SIG-M5 treated with dmso at 0.1 percent for 504 hours (cell line): ENCODE results near the gene CST3.
A peak's percentile ranks its signal among the peaks of the same experiment; 100 is the strongest.
"Not testable (repeated sequence)": the region's sequence is repeated elsewhere in the genome, so short reads cannot be mapped to it uniquely, and the experiment has no call there.

Source experiments
- DNase-seq: peaks from one replicate; lab custom pipeline; 2025; ENCODE audit not compliant: unreplicated experiment; lab: John Stamatoyannopoulos, UW

The CST3 gene

GRCh38 chr20:23662276-23662870 is 24.6 kb upstream of the CST3 start:
- no peak for DNase-seq

- no peak for DNase-seq
Measured at GRCh38 chr20:23661002-23661429, 23.3 kb upstream of the CST3 start.

- DNase-seq, result no peak
Measured at GRCh38 chr20:23659989-23660837, 22.5 kb upstream of the CST3 start.

DNA sequence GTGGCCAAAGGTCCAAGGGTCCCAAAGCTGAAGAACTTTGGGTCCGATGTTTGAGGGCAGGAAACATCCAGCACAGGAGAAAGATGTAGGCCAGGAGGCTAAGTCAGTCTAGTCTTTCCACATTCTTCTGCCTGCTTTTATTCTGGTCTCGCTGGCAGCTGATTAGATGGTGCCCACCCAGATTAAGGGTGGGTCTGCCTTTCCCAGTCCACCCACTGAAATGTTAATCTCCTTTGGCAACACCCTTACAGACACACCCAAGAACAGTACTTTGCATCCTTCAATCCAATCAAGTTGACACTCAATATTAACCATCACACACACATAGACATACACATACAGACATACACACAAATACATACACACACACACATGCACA is 21.8 kb upstream of the CST3 start:
- DNase-seq, result not testable (repeated sequence)

- no peak for DNase-seq
Measured at GRCh38 chr20:23658989-23659609, 21.3 kb upstream of the CST3 start.

DNA sequence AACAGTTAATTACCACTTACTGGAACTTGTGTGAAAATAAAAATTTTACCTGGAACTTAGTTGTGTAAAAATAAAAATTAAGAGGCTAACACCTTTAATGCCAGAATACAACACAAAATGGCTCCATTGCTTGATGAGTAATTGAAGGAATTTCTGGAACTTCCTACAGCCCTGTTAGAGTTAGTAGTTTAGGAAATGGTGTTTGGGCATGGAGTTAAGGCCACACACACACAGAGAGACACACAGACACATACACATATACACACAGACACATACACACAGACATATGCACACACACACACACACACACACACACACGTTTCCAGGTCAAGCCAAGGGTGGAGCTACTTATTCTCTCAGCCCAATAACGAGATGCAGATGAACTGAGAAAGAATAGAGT is 20.6 kb upstream of the CST3 start:
- no peak for DNase-seq

- no peak for DNase-seq
Measured at GRCh38 chr20:23657202-23657601, 19.4 kb upstream of the CST3 start.

DNA sequence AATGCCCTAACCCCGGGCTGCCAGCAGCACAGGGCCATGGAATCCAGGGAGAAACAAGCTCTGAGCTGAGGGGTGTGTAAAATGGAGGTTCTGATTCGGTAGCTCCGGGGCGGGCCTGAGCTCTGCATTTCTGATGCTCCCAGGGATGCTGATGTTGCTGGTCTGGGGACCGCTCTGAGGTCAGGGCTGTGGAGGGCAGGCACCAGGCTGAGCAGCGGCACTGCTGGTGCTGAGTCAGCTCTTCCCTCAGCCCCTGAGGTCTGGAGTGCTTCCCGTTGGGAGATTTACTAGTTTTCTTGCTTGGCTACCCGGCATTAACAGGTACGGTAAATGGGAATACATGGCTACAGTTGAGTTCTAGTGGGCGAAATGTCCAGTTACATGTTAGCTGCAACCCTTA is 18.6 kb upstream of the CST3 start:
- DNase-seq, result no peak

GRCh38 chr20:23655491-23656211 is 17.9 kb upstream of the CST3 start:
- DNase-seq, result peak; percentile 81

DNA sequence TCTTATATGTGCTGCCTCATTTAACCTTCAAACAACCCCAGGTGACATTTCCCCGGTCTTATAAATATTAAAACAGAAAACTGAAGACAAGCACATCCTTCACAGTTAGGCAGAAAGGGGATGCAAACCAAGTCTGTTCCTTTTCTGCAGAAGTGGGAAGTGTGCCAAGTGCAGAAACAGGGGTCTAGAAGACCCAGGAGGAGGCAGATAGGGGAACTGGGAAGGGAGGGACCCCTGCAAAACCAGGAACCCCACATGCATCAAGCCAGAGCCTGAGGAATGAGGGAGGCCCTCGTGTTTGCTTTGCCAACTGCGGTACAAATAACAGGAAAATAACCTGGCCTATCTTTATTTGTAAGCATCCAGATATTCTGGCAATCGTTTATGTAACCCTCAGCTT is 17.0 kb upstream of the CST3 start:
- DNase-seq, result peak; percentile 35

- no peak for DNase-seq
Measured at GRCh38 chr20:23654000-23654399, 16.2 kb upstream of the CST3 start.

- DNase-seq, result no peak
Measured at GRCh38 chr20:23653400-23653938, 15.7 kb upstream of the CST3 start.

DNA sequence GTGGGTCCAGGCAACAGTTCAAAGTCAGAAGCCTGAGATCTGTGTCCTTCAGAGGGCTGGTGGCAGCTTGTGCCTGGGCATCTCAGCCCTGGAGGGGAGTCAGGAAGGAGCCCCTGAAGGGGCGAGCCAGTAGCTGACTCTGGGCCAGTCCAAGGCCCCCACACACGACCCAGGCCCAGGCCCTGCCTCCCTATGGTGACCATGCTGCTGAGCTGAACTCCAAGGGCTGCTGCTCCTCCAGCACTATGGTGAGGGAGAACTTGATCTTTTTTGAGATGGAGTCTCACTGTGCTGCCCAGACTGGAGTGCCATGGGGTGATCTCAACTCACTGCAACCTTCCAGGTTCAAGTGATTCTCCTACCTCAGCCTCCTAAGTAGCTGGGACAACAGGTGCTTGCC is 15.2 kb upstream of the CST3 start:
- no peak for DNase-seq

DNA sequence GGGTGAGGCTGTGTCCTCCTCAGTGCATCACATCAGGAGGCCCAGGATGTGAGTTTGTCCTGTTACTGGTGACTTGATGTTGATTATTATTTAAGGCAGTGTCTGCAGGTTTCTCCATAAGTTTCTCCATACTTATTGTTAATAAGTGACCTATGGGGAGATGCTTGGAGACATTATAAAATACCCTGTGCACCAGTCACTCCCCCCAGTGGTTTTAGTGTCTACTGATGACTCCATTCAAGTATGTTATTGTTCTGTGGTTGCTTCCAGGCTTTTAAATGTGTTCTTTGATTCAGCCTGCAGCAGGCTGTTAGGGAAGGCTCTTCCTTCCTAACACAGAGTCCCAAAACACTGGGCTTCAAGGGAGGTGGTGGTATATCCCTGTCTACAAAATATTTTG is 14.6 kb upstream of the CST3 start:
- no peak for DNase-seq

DNA sequence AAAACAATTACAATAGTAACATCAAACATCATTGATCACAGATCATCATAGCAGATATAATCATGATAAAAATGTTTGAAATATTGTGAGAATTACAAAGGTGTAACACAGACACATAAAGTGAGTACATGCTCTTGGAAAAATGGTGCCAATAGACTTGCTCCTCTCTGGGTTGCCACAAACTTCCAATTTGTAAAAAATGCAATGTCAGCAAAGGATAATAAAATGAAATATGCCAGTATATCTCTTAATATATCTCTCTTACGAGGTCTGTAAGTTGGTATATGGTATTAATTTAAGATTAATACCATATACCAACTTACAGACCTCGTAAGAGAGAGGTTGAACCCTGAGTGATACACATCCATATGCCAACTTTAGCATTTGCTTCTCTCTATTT is 13.4 kb upstream of the CST3 start:
- DNase-seq, result no peak

DNA sequence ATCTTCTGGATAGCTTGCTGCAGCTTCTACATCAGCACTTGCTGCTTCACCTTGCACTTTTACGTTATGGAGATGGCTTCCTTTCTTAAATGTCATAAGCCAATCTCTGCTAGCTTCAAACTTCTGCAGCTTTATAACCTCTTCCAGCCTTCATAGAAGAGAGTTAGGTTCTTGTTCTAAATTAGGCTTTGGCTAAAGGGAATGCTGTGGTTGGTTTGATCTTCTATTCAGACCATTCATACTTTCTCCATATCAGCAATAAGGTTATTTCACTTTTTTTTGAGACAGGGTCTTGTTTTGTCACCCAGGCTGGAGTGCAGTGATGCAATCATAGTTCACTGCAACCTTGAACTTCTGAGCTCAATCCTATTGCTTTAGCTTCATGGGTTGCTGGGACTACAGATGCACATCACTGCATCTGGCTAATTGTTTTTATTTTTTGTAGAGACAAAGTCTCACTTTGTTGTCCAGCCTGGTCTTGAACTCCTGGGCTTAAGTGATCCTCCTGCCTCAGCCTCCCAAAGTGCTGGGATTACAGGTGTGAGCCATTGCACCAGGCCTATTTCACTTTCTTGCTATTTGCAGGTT is 12.2 kb upstream of the CST3 start:
- DNase-seq, result no peak

GRCh38 chr20:23649242-23649641 is 11.5 kb upstream of the CST3 start:
- DNase-seq, result no peak

DNA sequence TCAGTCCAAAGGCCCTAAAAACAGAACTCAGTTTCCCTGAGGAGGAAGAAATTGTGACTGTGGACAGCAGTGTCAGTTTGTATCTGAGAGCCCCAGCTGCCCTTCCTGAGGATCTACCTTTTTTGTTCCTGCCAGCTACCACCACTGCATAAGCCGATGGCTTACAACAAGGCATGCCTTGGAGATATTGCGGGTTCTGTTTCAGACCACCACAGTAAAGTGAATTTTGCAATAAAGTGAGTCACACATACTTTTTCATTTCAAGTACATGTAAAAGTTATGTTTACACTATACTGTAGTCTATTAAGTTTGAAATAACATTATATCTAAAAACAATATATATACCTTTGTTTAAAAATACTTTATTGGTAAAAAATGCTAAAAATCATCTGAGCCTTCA is 9.6 kb upstream of the CST3 start:
- peak; percentile 52 for DNase-seq

- peak; percentile 23 for DNase-seq
Measured at GRCh38 chr20:23646106-23646873, 8.5 kb upstream of the CST3 start.

GRCh38 chr20:23645575-23645974 is 7.8 kb upstream of the CST3 start:
- no peak for DNase-seq
